SK-N-MC (cell line): ENCODE data around the gene ZBTB9.

Experiments
- EZH2 ChIP-seq: fragments of 200-600 bp; sonication (generic); IDR thresholded peaks from one replicate; pipeline ENCODE4 v1.6.1; 2017; ENCODE audit warnings: antibody characterized with exemption
- FOXP2 ChIP-seq: optimal IDR thresholded peaks from 2 replicates; pipeline ENCODE3; 2011; ENCODE audit warnings: mild to moderate bottlenecking, moderate library complexity; ENCODE audit not compliant: insufficient read depth; ENCODE audit errors: extremely low read length, control extremely low read depth
- POLR2AphosphoS5 ChIP-seq: IDR thresholded peaks from 2 replicates; pipeline ENCODE4 v1.6.1; 2012; ENCODE audit warnings: mild to moderate bottlenecking, low read depth, low read length, borderline replicate concordance

DNA sequence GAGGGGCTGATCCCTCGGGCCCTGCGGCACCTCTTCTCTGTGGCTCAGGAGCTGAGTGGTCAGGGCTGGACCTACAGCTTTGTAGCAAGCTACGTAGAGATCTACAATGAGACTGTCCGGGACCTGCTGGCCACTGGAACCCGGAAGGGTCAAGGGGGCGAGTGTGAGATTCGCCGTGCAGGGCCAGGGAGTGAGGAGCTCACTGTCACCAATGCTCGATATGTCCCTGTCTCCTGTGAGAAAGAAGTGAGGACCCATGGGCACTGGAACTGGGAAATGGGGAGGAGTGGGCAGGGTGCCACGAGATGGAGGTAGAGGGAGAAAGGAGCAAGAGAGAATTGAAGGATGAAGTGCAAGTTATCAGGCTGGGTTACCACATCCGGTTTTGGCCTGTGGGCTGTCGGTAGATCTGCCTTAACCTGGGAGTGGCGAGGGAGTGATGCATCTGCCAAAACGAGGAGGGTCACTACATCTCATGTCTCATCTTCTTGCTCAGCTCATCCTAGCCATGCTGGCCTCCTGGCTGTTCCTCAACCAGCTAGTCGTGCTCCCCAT, 48.9 kb upstream of the ZBTB9 start:
- TF ChIP-seq POLR2AphosphoS5 (no peak), EZH2 (no peak), FOXP2 (no peak)
